Left lung (tissue), 10 donors: Measurements from ENCODE around the gene MRPS11. TPM values are rescaled to one million over a fixed set of nuclear protein-coding genes. Genes with fewer than 3 reads are reported as not detected.

Source experiments
- ATAC-seq: fragments of 200-7000 bp; cut with Tn5 transposase; one replicate; pipeline ENCODE4 v1.9.1; 2020; ENCODE audit warnings: moderate library complexity
- DNase-seq, 4 donors: peaks; one replicate each; pipeline ENCODE4 v3.0.0-alpha.2; 2013 to 2020
- H3K27ac ChIP-seq, 2 donors: fragments of 200-600 bp; sonication (generic) in 1 of 2; one replicate each; pipeline versions ENCODE4 v1.5.0 to v1.8.0; 2020 to 2021
- H3K27me3 ChIP-seq, 2 donors: fragments of 200-600 bp; sonication (generic) in 1 of 2; one replicate each; pipeline versions ENCODE4 v1.5.0 to v1.8.0; 2020 to 2021
- H3K36me3 ChIP-seq, 2 donors: fragments of 200-600 bp; sonication (generic) in 1 of 2; one replicate each; pipeline versions ENCODE4 v1.5.0 to v1.8.0; 2020 to 2021
- H3K4me1 ChIP-seq, 2 donors: fragments of 200-600 bp; one replicate each; pipeline ENCODE4 v1.8.0; 2021
- H3K4me3 ChIP-seq, 2 donors: fragments of 200-600 bp; sonication (generic) in 1 of 2; one replicate each; pipeline versions ENCODE4 v1.5.0 to v1.8.0; 2020 to 2021; ENCODE audit warnings: mild to moderate bottlenecking in 1 of 2
- H3K9me3 ChIP-seq, 2 donors: fragments of 200-600 bp; sonication (generic) in 1 of 2; one replicate each; pipeline versions ENCODE4 v1.5.0 to v1.8.0; 2020 to 2021
- CTCF ChIP-seq, 2 donors: fragments of 200-600 bp; sonication (generic) in 1 of 2; IDR thresholded peaks; one replicate each; pipeline versions ENCODE4 v1.5.0 to v1.8.0; 2021; ENCODE audit warnings: antibody characterized with exemption in 2 of 2
- intact Hi-C, 2 donors: fragments of 100-400 bp; cut with DNase I; formaldehyde crosslinking; loops; one replicate each; pipeline versions ENCODE4 v1.11.2 to v1.14.2; 2022
- polyA plus RNA-seq, 6 donors: library from polyadenylated mRNA; unstranded; fragments of 120-200 nt; gene quantifications; one replicate each; pipeline ENCODE4 v1.2.1, GENCODE V29; 2013; ENCODE audit not compliant: insufficient read length in 6 of 6
- total RNA-seq, 2 donors: library from RNA; stranded (reverse); fragmentation: NEBNext Ultra II Directional; extraction: Animal tissue kit (Norgen Biotek cat#: 25700); gene quantifications; one replicate each; pipeline ENCODE4 v1.2.1, GENCODE V29; 2021
- donor health status: DM: no; HTN: yes; CAD: no.
- donor health status: DM: no; HTN: no; CAD: no.

MRPS11 gene
- total and polyA plus RNA-seq, 8 donors: 35.2 to 45.9 (median 40.4) TPM

- Histone ChIP-seq H3K36me3 (no peaks in the 10 kb centered on the region), H3K27me3 (peaks cover 0 to 40% of the 10 kb centered on the region in 2 donors), H3K4me1 (no peaks in the 10 kb centered on the region), H3K9me3 (peaks cover 0 to 3% of the 10 kb centered on the region in 2 donors), H3K4me3 (no peak overlapping the region), H3K27ac (no peak overlapping the region)
- ATAC-seq (no peak), DNase-seq (no peak)
- intact Hi-C loops: no loop called here
- TF ChIP-seq CTCF (IDR thresholded peaks at IDR 0.05): no peak
Observed at GRCh38 chr15:88438181-88438580, 29.3 kb upstream of the MRPS11 start.

- no peaks in the 10 kb centered on the region for H3K4me1 ChIP-seq
- peaks cover 0 to 31% of the 10 kb centered on the region in 2 donors for H3K27me3 ChIP-seq
- ATAC-seq: no peak
- no peak for DNase-seq
- no peak for TF ChIP-seq CTCF (IDR thresholded peaks at IDR 0.05)
- H3K27ac ChIP-seq: no peak overlapping the region
- intact Hi-C loops: no loop called here
- H3K36me3 ChIP-seq: no peaks in the 10 kb centered on the region
- no peak overlapping the region for H3K4me3 ChIP-seq
- H3K9me3 ChIP-seq: peaks cover 0 to 14% of the 10 kb centered on the region in 2 donors
Observed at GRCh38 chr15:88440021-88440420, 27.5 kb upstream of the MRPS11 start.

- no peak overlapping the region for H3K27ac ChIP-seq
- DNase-seq: no peak
- peaks cover 0 to 29% of the 10 kb centered on the region in 2 donors for H3K27me3 ChIP-seq
- H3K9me3 ChIP-seq: peaks cover 0 to 14% of the 10 kb centered on the region in 2 donors
- no peak overlapping the region for H3K4me3 ChIP-seq
- no peaks in the 10 kb centered on the region for H3K36me3 ChIP-seq
- no peak for ATAC-seq
- TF ChIP-seq CTCF (IDR thresholded peaks at IDR 0.05): no peak
- no peaks in the 10 kb centered on the region for H3K4me1 ChIP-seq
- intact Hi-C loops: no loop called here
Observed at GRCh38 chr15:88441076-88441730, 26.3 kb upstream of the MRPS11 start.

- H3K4me3 ChIP-seq: no peak overlapping the region
- intact Hi-C loops: no loop called here
- ATAC-seq: no peak
- H3K36me3 ChIP-seq: no peaks in the 10 kb centered on the region
- DNase-seq: no peak
- H3K9me3 ChIP-seq: peaks cover 0 to 14% of the 10 kb centered on the region in 2 donors
- peaks cover 0 to 16% of the 10 kb centered on the region in 2 donors for H3K27me3 ChIP-seq
- no peaks in the 10 kb centered on the region for H3K4me1 ChIP-seq
- no peak overlapping the region for H3K27ac ChIP-seq
- no peak for TF ChIP-seq CTCF (IDR thresholded peaks at IDR 0.05)
Observed at GRCh38 chr15:88447206-88447605, 20.3 kb upstream of the MRPS11 start.

GRCh38 chr15:88447741-88448140, 19.8 kb upstream of the MRPS11 start:
- no peaks in the 10 kb centered on the region for H3K36me3 ChIP-seq
- ATAC-seq: no peak

More at GRCh38 chr15:88447741-88448140, 19.8 kb upstream of the MRPS11 start:
- no peaks in the 10 kb centered on the region for H3K4me1 ChIP-seq
- peaks cover 0 to 16% of the 10 kb centered on the region in 2 donors for H3K27me3 ChIP-seq
- H3K27ac ChIP-seq: no peak overlapping the region
- peaks cover 0 to 14% of the 10 kb centered on the region in 2 donors for H3K9me3 ChIP-seq
- intact Hi-C loops: no loop called here
- no peak overlapping the region for H3K4me3 ChIP-seq
- no peak for DNase-seq
- TF ChIP-seq CTCF (IDR thresholded peaks at IDR 0.05): no peak
